Sigmoid colon (tissue), 4 donors: ENCODE measurements around the gene MBD3L2.

ENCODE experiments used
- EP300 ChIP-seq, 4 donors: sonication (generic); formaldehyde crosslinking; IDR thresholded peaks; one replicate each; pipeline ENCODE4 v1.6.1; 2017; ENCODE audit warnings: antibody characterized with exemption in 4 of 4
- POLR2A ChIP-seq, 2 donors: fragments of 450-650 bp; IDR thresholded peaks; one replicate each; pipeline ENCODE4 v1.6.1; 2016; ENCODE audit warnings: antibody characterized with exemption in 2 of 2, mild to moderate bottlenecking in 2 of 2, moderate library complexity in 2 of 2
- POLR2AphosphoS5 ChIP-seq, 4 donors: sonication (generic); formaldehyde crosslinking; IDR thresholded peaks; one replicate each; pipeline ENCODE4 v1.6.1; 2017; ENCODE audit warnings: antibody characterized with exemption in 4 of 4
- TF ChIP-seq, protein P1 (sequence below), 4 experiments: fragments of 450-650 bp in 3 of 4; fragments of 200-600 bp in 1 of 4; IDR thresholded peaks; one replicate each; pipeline ENCODE4 v1.5.1; 2016 to 2019; ENCODE audit warnings: antibody characterized with exemption in 4 of 4, mild to moderate bottlenecking in 3 of 4, moderate library complexity in 2 of 4

DNA sequence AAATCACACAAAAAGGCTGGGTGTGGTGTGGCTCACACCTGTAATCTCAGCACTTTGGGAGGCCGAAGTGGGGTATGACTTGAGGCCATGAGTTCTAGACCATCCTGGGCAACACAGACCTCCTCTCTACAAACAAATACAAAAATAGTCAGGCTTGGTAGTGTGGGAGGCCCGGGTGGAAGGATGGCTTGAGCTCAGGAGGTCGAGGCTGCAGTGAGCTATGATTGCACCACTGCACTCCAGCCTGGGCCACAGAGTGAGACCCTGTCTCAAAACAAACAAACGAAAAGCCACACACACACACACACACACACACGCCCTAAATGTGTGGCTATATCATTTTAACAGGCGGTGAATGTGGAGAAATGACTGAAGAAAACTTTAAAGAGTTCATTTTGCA lies 19.5 kb downstream of the MBD3L2 start:
- TF ChIP-seq, protein P1, sequence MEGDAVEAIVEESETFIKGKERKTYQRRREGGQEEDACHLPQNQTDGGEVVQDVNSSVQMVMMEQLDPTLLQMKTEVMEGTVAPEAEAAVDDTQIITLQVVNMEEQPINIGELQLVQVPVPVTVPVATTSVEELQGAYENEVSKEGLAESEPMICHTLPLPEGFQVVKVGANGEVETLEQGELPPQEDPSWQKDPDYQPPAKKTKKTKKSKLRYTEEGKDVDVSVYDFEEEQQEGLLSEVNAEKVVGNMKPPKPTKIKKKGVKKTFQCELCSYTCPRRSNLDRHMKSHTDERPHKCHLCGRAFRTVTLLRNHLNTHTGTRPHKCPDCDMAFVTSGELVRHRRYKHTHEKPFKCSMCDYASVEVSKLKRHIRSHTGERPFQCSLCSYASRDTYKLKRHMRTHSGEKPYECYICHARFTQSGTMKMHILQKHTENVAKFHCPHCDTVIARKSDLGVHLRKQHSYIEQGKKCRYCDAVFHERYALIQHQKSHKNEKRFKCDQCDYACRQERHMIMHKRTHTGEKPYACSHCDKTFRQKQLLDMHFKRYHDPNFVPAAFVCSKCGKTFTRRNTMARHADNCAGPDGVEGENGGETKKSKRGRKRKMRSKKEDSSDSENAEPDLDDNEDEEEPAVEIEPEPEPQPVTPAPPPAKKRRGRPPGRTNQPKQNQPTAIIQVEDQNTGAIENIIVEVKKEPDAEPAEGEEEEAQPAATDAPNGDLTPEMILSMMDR (IDR thresholded peaks at IDR 0.05): no peak
- TF ChIP-seq POLR2A (IDR thresholded peaks at IDR 0.05) (no peak), POLR2AphosphoS5 (IDR thresholded peaks at IDR 0.05) (no peak), EP300 (IDR thresholded peaks at IDR 0.05) (no peak)
